ENCODE measurements around the gene DDX42. TPM values are rescaled to one million over a fixed set of nuclear protein-coding genes. Genes with fewer than 3 reads are reported as not detected.
A peak's percentile ranks its signal among the peaks of the same experiment; 100 is the strongest.
"Not testable (repeated sequence)": the region's sequence is repeated elsewhere in the genome, so short reads cannot be mapped to it uniquely, and the experiment has no call there.

Gene DDX42
- total RNA-seq, 1 donor from 2014 or later: 83.1 TPM

- DNase-seq (ENCODE audit: low read depth, low spot score): no peak
Measured at GRCh38 chr17:63838631-63839171, 64.7 kb downstream of the DDX42 start.

GRCh38 chr17:63840591-63841349, 66.8 kb downstream of the DDX42 start:
- DNase-seq (ENCODE audit: low read depth, low spot score): no peak

GRCh38 chr17:63841350-63842172, 67.6 kb downstream of the DDX42 start:
- no peak for DNase-seq (ENCODE audit: low read depth, low spot score)

- DNase-seq (ENCODE audit: low read depth, low spot score): no peak
Measured at GRCh38 chr17:63842173-63842539, 68.2 kb downstream of the DDX42 start.

GRCh38 chr17:63842540-63843386, 68.8 kb downstream of the DDX42 start, which contains the start of gene SMARCD2:
Gene SMARCD2, minus strand, starts transcription at chr17:63842685. Its CDS starts 11 bp downstream, at chr17:63842674.
- DNase-seq (ENCODE audit: low read depth, low spot score): peak; percentile 97

GRCh38 chr17:63843387-63843888, 69.5 kb downstream of the DDX42 start:
- DNase-seq (ENCODE audit: low read depth, low spot score): not testable (repeated sequence)

- DNase-seq (ENCODE audit: low read depth, low spot score): no peak
Measured at GRCh38 chr17:63843910-63844677, 70.1 kb downstream of the DDX42 start.

GRCh38 chr17:63845509-63845908, 71.5 kb downstream of the DDX42 start:
- DNase-seq (ENCODE audit: low read depth, low spot score): no peak

GRCh38 chr17:63847525-63848249, 73.7 kb downstream of the DDX42 start:
- DNase-seq (ENCODE audit: low read depth, low spot score): no peak

- DNase-seq (ENCODE audit: low read depth, low spot score): peak; percentile 53
Measured at GRCh38 chr17:63848834-63849689, 75.1 kb downstream of the DDX42 start.

- no peak for DNase-seq (ENCODE audit: low read depth, low spot score)
Measured at GRCh38 chr17:63850401-63850800, 76.4 kb downstream of the DDX42 start.

- no peak for DNase-seq (ENCODE audit: low read depth, low spot score)
Measured at GRCh38 chr17:63853260-63853659, 79.3 kb downstream of the DDX42 start.

GRCh38 chr17:63854709-63855108, 80.7 kb downstream of the DDX42 start:
- no peak for DNase-seq (ENCODE audit: low read depth, low spot score)

- no peak for DNase-seq (ENCODE audit: low read depth, low spot score)
Measured at GRCh38 chr17:63855185-63855584, 81.2 kb downstream of the DDX42 start.

- DNase-seq (ENCODE audit: low read depth, low spot score): not testable (repeated sequence)
Measured at GRCh38 chr17:63856425-63856824, 82.5 kb downstream of the DDX42 start.

- no peak for DNase-seq (ENCODE audit: low read depth, low spot score)
Measured at GRCh38 chr17:63859257-63859656, 85.3 kb downstream of the DDX42 start.

GRCh38 chr17:63866625-63867024, 92.7 kb downstream of the DDX42 start:
- DNase-seq (ENCODE audit: low read depth, low spot score): not testable (repeated sequence)

All from pulmonary artery endothelial cell (primary cell).